BE2C (cell line): ENCODE measurements around the gene RIMBP2.

Experiments
- DNase-seq: peaks from one replicate; pipeline ENCODE4 v3.0.0-alpha.2; 2020
- H3K27me3 ChIP-seq: fragments of 250-450 bp; sonication (Bioruptor Pico); 2 replicates; pipeline ENCODE4 v1.5.1; 2020; ENCODE audit warnings: mild to moderate bottlenecking
- H3K36me3 ChIP-seq: fragments of 250-450 bp; sonication (Bioruptor Pico); 2 replicates; pipeline ENCODE4 v1.5.1; 2020; ENCODE audit warnings: mild to moderate bottlenecking
- H3K4me1 ChIP-seq: fragments of 250-450 bp; sonication (Bioruptor Pico); 2 replicates; pipeline ENCODE4 v1.5.1; 2020
- H3K4me3 ChIP-seq: 2 replicates; pipeline ENCODE4 v1.5.1; 2011; ENCODE audit warnings: low read depth, low read length
- H3K9me3 ChIP-seq: fragments of 250-450 bp; sonication (Bioruptor Pico); 2 replicates; pipeline ENCODE4 v1.5.1; 2020
- CTCF ChIP-seq: IDR thresholded peaks from 2 replicates; pipeline ENCODE4 v1.5.1; 2012; ENCODE audit warnings: mild to moderate bottlenecking, low read depth, low read length

The RIMBP2 gene

GRCh38 chr12:130701402-130701744 is 14.7 kb downstream of the RIMBP2 start:
- no peak for TF ChIP-seq CTCF
- no peak for DNase-seq
- peaks cover 41% of the 10 kb centered on the region for H3K36me3 ChIP-seq
- H3K27me3 ChIP-seq: no peaks in the 10 kb centered on the region
- no peak overlapping the region for H3K4me3 ChIP-seq
- peaks cover 21% of the 10 kb centered on the region for H3K4me1 ChIP-seq
- H3K9me3 ChIP-seq: no peaks in the 10 kb centered on the region

GRCh38 chr12:130700492-130701401 is 15.4 kb downstream of the RIMBP2 start:
- no peak for TF ChIP-seq CTCF
- peaks cover 39% of the 10 kb centered on the region for H3K36me3 ChIP-seq
- H3K4me1 ChIP-seq: peaks cover 15% of the 10 kb centered on the region
- no peaks in the 10 kb centered on the region for H3K9me3 ChIP-seq
- no peak for DNase-seq
- no peaks in the 10 kb centered on the region for H3K27me3 ChIP-seq
- H3K4me3 ChIP-seq: no peak overlapping the region

GRCh38 chr12:130698106-130698505 is 18.0 kb downstream of the RIMBP2 start:
- H3K4me3 ChIP-seq: no peak overlapping the region
- peaks cover 46% of the 10 kb centered on the region for H3K36me3 ChIP-seq
- no peaks in the 10 kb centered on the region for H3K9me3 ChIP-seq
- no peaks in the 10 kb centered on the region for H3K27me3 ChIP-seq
- no peak for DNase-seq
- H3K4me1 ChIP-seq: peaks cover 10% of the 10 kb centered on the region
- no peak for TF ChIP-seq CTCF

- H3K36me3 ChIP-seq: peaks cover 45% of the 10 kb centered on the region
- H3K4me1 ChIP-seq: peaks cover 10% of the 10 kb centered on the region
- H3K4me3 ChIP-seq: no peak overlapping the region
- H3K27me3 ChIP-seq: no peaks in the 10 kb centered on the region
- no peak for TF ChIP-seq CTCF
- no peak for DNase-seq
- no peaks in the 10 kb centered on the region for H3K9me3 ChIP-seq
These were observed 19.6 kb downstream of the RIMBP2 start for GRCh38 chr12:130696379-130697100.

GRCh38 chr12:130695061-130695460 is 21.0 kb downstream of the RIMBP2 start:
- no peak for DNase-seq
- Histone ChIP-seq H3K4me3 (no peak overlapping the region), H3K9me3 (no peaks in the 10 kb centered on the region), H3K36me3 (peaks cover 30% of the 10 kb centered on the region), H3K4me1 (peaks cover 10% of the 10 kb centered on the region), H3K27me3 (no peaks in the 10 kb centered on the region)
- no peak for TF ChIP-seq CTCF
